HepG2 (cell line): ENCODE measurements around the gene FGFBP1. TPM values are rescaled to one million over a fixed set of nuclear protein-coding genes. Genes with fewer than 3 reads are reported as not detected.

Source experiments
- ATAC-seq: fragments of 200-7000 bp; cut with Tn5 transposase; 3 replicates; pipeline ENCODE4 v1.9.1; 2020; ENCODE audit warnings: mild to moderate bottlenecking, moderate library complexity
- BruUV-seq: library from RNA; stranded (reverse); fragments of 400-500 nt; replicated peaks from 2 replicates; lab custom pipeline; 2021; lab: Mats Ljungman, UMichigan
- CTCF ChIA-PET: fragments of 300-600 bp; formaldehyde crosslinking; extraction: SDS; loops from one replicate; lab custom pipeline; 2021; ENCODE audit warnings: low total read pairs, inconsistent platforms, low intra/inter-chr PET ratio; lab: Yijun Ruan, JAX
- POLR2A ChIA-PET: fragments of 350-600 bp; sonication (Branson Sonifier 250); formaldehyde crosslinking; loops from one replicate; lab custom pipeline; 2020; ENCODE audit warnings: antibody characterized with exemption, inconsistent platforms; lab: Yijun Ruan, JAX
- DNase-seq: peaks from one replicate; pipeline ENCODE4 v3.0.0-alpha.2; 2015; ENCODE audit warnings: low spot score
- FAIRE-seq: peaks from 3 replicates; lab custom pipeline; 2011; peaks lifted over from hg19 to GRCh38; lab: Jason Lieb, UNC
- H2AFZ ChIP-seq: one replicate; pipeline ENCODE4 v1.6.1; 2011; ENCODE audit warnings: low read length, inconsistent platforms
- H3K27ac ChIP-seq: fragments of 300-600 bp; 3 replicates; pipeline ENCODE4 v1.8.0; 2011; ENCODE audit warnings: mixed run types, mild to moderate bottlenecking, mixed read lengths, low read length, inconsistent platforms; ENCODE audit not compliant: insufficient read depth; ENCODE audit errors: extremely low read length
- H3K27me3 ChIP-seq, 2 experiments: fragments of 200-600 bp in 1 of 2; 2 replicates in 1 of 2; 3 replicates in 1 of 2; pipeline versions ENCODE4 v1.6.0 to v1.8.0; 2011; ENCODE audit warnings: low read length in 2 of 2, mild to moderate bottlenecking in 2 of 2, moderate library complexity in 2 of 2, inconsistent platforms in 1 of 2; ENCODE audit not compliant: insufficient read depth in 2 of 2, control insufficient read depth in 1 of 2
- H3K36me3 ChIP-seq, 2 experiments: fragments of 200-600 bp in 1 of 2; replicated peaks in 1 of 2; 2 replicates in 1 of 2; 3 replicates in 1 of 2; pipeline versions ENCODE4 v1.5.1 to v1.8.0; 2011; ENCODE audit warnings: low read length in 2 of 2, inconsistent platforms in 1 of 2; ENCODE audit not compliant: insufficient read depth in 2 of 2, control insufficient read depth in 1 of 2
- H3K4me1 ChIP-seq: 2 replicates; pipeline ENCODE4 v1.5.1; 2012; ENCODE audit warnings: low read length, inconsistent platforms; ENCODE audit not compliant: insufficient read depth
- H3K4me2 ChIP-seq: 2 replicates; pipeline ENCODE4 v1.6.0; 2011; ENCODE audit warnings: low read depth, low read length, inconsistent platforms
- H3K4me3 ChIP-seq, 3 experiments: fragments of 200-600 bp in 1 of 3; sonication (generic), shearing (Covaris generic) in 1 of 3; replicated peaks in 1 of 3; 2 replicates each; pipeline ENCODE4 v1.5.1; 2011 to 2016; ENCODE audit warnings: low read length in 3 of 3, inconsistent platforms in 2 of 3, low read depth in 2 of 3, mild to moderate bottlenecking in 2 of 3, control low read depth in 1 of 3, mixed read lengths in 1 of 3; ENCODE audit not compliant: insufficient read depth in 1 of 3
- H3K79me2 ChIP-seq: one replicate; pipeline ENCODE4 v1.6.1; 2011; ENCODE audit warnings: low read length, inconsistent platforms; ENCODE audit not compliant: insufficient read depth
- H3K9ac ChIP-seq: 2 replicates; pipeline ENCODE4 v1.6.0; 2011; ENCODE audit warnings: mild to moderate bottlenecking, low read depth, low read length, inconsistent platforms; ENCODE audit not compliant: insufficient read depth
- H3K9me3 ChIP-seq: 2 replicates; pipeline ENCODE4 v1.5.1; 2012; ENCODE audit warnings: mild to moderate bottlenecking, low read length
- H4K20me1 ChIP-seq: 2 replicates; pipeline ENCODE4 v1.6.0; 2011; ENCODE audit warnings: inconsistent platforms, mild to moderate bottlenecking, low read length, moderate library complexity; ENCODE audit not compliant: insufficient read depth
- DR1 ChIP-seq: sonication (generic); formaldehyde crosslinking; IDR thresholded peaks from 2 replicates; pipeline ENCODE4 v1.8.0; 2021; ENCODE audit warnings: mild to moderate bottlenecking, missing genetic modification reagents, inconsistent platforms
- FLYWCH1 ChIP-seq: sonication (generic); formaldehyde crosslinking; IDR thresholded peaks from 2 replicates; pipeline ENCODE4 v1.8.1; 2023; ENCODE audit warnings: mild to moderate bottlenecking, missing genetic modification reagents
- KAT2B ChIP-seq: fragments of 150-350 bp; IDR thresholded peaks from 2 replicates; pipeline ENCODE4 v1.6.1; 2014; ENCODE audit warnings: low read depth, low read length, borderline replicate concordance
- LCORL ChIP-seq, 2 experiments: fragments of 450-650 bp in 1 of 2; sonication (generic) in 1 of 2; formaldehyde crosslinking in 1 of 2; IDR thresholded peaks; 2 replicates each; pipeline versions ENCODE4 v1.5.0 to v1.6.1; 2017 to 2020; ENCODE audit warnings: antibody characterized with exemption in 1 of 2, missing genetic modification reagents in 1 of 2
- MBD4 ChIP-seq: IDR thresholded peaks from 2 replicates; pipeline ENCODE4 v1.6.1; 2012; ENCODE audit warnings: low read length, inconsistent platforms, borderline replicate concordance
- MTF2 ChIP-seq: sonication (generic); formaldehyde crosslinking; IDR thresholded peaks from 2 replicates; pipeline ENCODE4 v1.5.0; 2020; ENCODE audit warnings: missing genetic modification reagents, borderline replicate concordance
- MXD4 ChIP-seq: IDR thresholded peaks from 2 replicates; pipeline ENCODE4 v1.6.1; 2016; ENCODE audit warnings: mild to moderate bottlenecking, missing biosample characterization, missing genetic modification reagents
- ONECUT2 ChIP-seq: sonication (generic); formaldehyde crosslinking; IDR thresholded peaks from 2 replicates; pipeline ENCODE4 v1.4.0; 2020; ENCODE audit warnings: missing genetic modification reagents
- PRMT3 ChIP-seq: sonication (generic); formaldehyde crosslinking; IDR thresholded peaks from 2 replicates; pipeline ENCODE4 v1.8.1; 2022; ENCODE audit warnings: low read depth, mild to moderate bottlenecking, moderate library complexity, missing genetic modification reagents, borderline replicate concordance
- RELA ChIP-seq: sonication (generic); formaldehyde crosslinking; IDR thresholded peaks from 2 replicates; pipeline ENCODE4 v1.4.0; 2020; ENCODE audit warnings: missing genetic modification reagents
- ZNF17 ChIP-seq: sonication (generic); formaldehyde crosslinking; IDR thresholded peaks from 2 replicates; pipeline ENCODE4 v1.5.0; 2020; ENCODE audit warnings: mild to moderate bottlenecking, missing genetic modification reagents
- ZNF292 ChIP-seq: sonication (generic); formaldehyde crosslinking; IDR thresholded peaks from 2 replicates; pipeline ENCODE4 v1.8.1; 2022; ENCODE audit warnings: mild to moderate bottlenecking, low read depth, missing genetic modification reagents, borderline replicate concordance
- ZNF431 ChIP-seq: sonication (generic); formaldehyde crosslinking; IDR thresholded peaks from 2 replicates; pipeline ENCODE4 v1.9.0; 2022; ENCODE audit warnings: missing genetic modification reagents, low read depth, mild to moderate bottlenecking, borderline replicate concordance
- WGBS: methylation state at CpG from one replicate; pipeline ENCODE4 v1.1.6; 2017; ENCODE audit warnings: low lambda C conversion rate; 5-methylcytosine and 5-hydroxymethylcytosine counted together
- in situ Hi-C: cut with HindIII; loops from 2 replicates; pipeline ENCODE4 v1.10.0; 2017; ENCODE audit warnings: low pct_unique_long_range_greater_than_20kb; ENCODE audit not compliant: extremely low pct_ligation_motif_present
- intact Hi-C: fragments of 100-400 bp; cut with micrococcal nuclease; formaldehyde crosslinking; loops from one replicate; pipeline ENCODE4 v1.10.0; 2022; ENCODE audit not compliant: unreplicated experiment
- polyA plus RNA-seq, 8 experiments: library from polyadenylated mRNA; depleted of rRNA in 3 of 8; stranded (reverse) in 7 of 8; unstranded in 1 of 8; fragments of >200 nt; fragmentation: Illumina TruSeq in 4 of 8; extraction: Trizol in 4 of 8; gene quantifications; 2 replicates each; pipeline versions ENCODE4 v1.2.1 to v1.2.3, GENCODE V29; 2011 to 2016; ENCODE audit warnings: low read depth in 4 of 8, missing spikeins in 1 of 8, mixed read lengths in 1 of 8; ENCODE audit not compliant: insufficient read depth in 1 of 8
- total RNA-seq, 5 experiments: library from RNA; depleted of rRNA; stranded (reverse); fragments of >200 nt; fragmentation: Illumina TruSeq; extraction: Trizol; gene quantifications; 2 replicates each; pipeline ENCODE4 v1.2.3, GENCODE V29; 2016; ENCODE audit warnings: low read depth in 1 of 5
- TF ChIP-seq, protein P1 (sequence below): sonication (generic); formaldehyde crosslinking; IDR thresholded peaks from 2 replicates; pipeline ENCODE4 v1.4.0; 2020; ENCODE audit warnings: low read depth, mild to moderate bottlenecking, missing genetic modification reagents
- TF ChIP-seq, protein P2 (sequence below): fragments of 450-650 bp; IDR thresholded peaks from 2 replicates; pipeline ENCODE4 v1.6.1; 2016
- TF ChIP-seq, protein P3 (sequence below): sonication (generic); formaldehyde crosslinking; IDR thresholded peaks from 2 replicates; pipeline ENCODE4 v1.8.0; 2022; ENCODE audit warnings: mild to moderate bottlenecking, missing genetic modification reagents, borderline replicate concordance
- TF ChIP-seq, protein P4 (sequence below): sonication (generic); formaldehyde crosslinking; IDR thresholded peaks from 2 replicates; pipeline ENCODE4 v1.8.1; 2023; ENCODE audit warnings: mild to moderate bottlenecking, missing genetic modification reagents

Gene FGFBP1
- total and polyA plus RNA-seq, 2 of the 13 experiments (the other 11 are each of a cell fraction or from before 2014, with no cell fraction given): not detected

DNA sequence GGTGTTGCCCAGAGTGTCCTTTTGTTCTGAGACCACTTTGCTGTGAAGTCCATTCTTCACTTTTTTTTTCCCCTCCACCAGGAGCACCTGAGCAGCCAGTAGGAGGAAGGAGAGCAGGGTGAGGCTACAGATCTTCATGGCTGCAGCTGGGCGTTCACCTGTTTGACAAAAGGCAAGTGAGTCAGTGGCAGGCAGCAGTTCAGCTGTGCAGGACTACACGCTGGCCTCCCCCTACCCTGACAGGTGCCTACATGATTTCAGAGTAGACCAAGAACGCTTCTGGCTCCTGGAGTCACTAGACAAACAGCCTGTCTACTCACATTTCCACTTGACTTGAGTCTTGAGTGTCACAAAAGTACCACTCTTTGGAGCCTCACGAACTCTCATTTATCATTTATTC is 2.0 kb downstream of the FGFBP1 start:
- CTCF ChIA-PET: no interaction called here
- Histone ChIP-seq H2AFZ (no peak overlapping the region), H3K4me3 (no peak overlapping the region)
- no TSS peak for BruUV-seq
- no peak for TF ChIP-seq MXD4 (CRISPR knock-in tag)
- TF ChIP-seq, protein P1, sequence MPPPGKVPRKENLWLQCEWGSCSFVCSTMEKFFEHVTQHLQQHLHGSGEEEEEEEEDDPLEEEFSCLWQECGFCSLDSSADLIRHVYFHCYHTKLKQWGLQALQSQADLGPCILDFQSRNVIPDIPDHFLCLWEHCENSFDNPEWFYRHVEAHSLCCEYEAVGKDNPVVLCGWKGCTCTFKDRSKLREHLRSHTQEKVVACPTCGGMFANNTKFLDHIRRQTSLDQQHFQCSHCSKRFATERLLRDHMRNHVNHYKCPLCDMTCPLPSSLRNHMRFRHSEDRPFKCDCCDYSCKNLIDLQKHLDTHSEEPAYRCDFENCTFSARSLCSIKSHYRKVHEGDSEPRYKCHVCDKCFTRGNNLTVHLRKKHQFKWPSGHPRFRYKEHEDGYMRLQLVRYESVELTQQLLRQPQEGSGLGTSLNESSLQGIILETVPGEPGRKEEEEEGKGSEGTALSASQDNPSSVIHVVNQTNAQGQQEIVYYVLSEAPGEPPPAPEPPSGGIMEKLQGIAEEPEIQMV (CRISPR knock-in tag): no peak
- no peak for TF ChIP-seq MBD4
- TF ChIP-seq ONECUT2: no peak
- no peak for TF ChIP-seq PRMT3 (CRISPR knock-in tag)
- no peak for TF ChIP-seq KAT2B
- no peak for TF ChIP-seq ZNF431 (CRISPR knock-in tag)
- TF ChIP-seq MTF2 (CRISPR knock-in tag): no peak
- TF ChIP-seq RELA (CRISPR knock-in tag): no peak
- TF ChIP-seq DR1: no peak
- TF ChIP-seq FLYWCH1 (CRISPR knock-in tag): no peak
- TF ChIP-seq ZNF17: no peak
- TF ChIP-seq ZNF292 (CRISPR knock-in tag): no peak
- no peak for TF ChIP-seq LCORL (IDR thresholded peaks at IDR 0.05)
- TF ChIP-seq LCORL (CRISPR knock-in tag; IDR thresholded peaks at IDR 0.05): no peak
- TF ChIP-seq, protein P2, sequence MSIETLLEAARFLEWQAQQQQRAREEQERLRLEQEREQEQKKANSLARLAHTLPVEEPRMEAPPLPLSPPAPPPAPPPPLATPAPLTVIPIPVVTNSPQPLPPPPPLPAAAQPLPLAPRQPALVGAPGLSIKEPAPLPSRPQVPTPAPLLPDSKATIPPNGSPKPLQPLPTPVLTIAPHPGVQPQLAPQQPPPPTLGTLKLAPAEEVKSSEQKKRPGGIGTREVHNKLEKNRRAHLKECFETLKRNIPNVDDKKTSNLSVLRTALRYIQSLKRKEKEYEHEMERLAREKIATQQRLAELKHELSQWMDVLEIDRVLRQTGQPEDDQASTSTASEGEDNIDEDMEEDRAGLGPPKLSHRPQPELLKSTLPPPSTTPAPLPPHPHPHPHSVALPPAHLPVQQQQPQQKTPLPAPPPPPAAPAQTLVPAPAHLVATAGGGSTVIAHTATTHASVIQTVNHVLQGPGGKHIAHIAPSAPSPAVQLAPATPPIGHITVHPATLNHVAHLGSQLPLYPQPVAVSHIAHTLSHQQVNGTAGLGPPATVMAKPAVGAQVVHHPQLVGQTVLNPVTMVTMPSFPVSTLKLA: no peak
- TF ChIP-seq, protein P3, sequence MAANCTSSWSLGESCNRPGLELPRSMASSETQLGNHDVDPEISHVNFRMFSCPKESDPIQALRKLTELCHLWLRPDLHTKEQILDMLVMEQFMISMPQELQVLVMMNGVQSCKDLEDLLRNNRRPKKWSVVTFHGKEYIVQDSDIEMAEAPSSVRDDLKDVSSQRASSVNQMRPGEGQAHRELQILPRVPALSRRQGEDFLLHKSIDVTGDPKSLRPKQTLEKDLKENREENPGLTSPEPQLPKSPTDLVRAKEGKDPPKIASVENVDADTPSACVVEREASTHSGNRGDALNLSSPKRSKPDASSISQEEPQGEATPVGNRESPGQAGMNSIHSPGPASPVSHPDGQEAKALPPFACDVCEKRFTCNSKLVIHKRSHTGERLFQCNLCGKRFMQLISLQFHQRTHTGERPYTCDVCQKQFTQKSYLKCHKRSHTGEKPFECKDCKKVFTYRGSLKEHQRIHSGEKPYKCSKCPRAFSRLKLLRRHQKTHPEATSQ (CRISPR knock-in tag): no peak
- TF ChIP-seq, protein P4, sequence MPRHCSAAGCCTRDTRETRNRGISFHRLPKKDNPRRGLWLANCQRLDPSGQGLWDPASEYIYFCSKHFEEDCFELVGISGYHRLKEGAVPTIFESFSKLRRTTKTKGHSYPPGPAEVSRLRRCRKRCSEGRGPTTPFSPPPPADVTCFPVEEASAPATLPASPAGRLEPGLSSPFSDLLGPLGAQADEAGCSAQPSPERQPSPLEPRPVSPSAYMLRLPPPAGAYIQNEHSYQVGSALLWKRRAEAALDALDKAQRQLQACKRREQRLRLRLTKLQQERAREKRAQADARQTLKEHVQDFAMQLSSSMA (CRISPR knock-in tag): no peak
- TF ChIP-seq, all 625 proteins: peak for 0
- Histone ChIP-seq H3K27ac (no peak overlapping the region), H3K4me2 (no peak overlapping the region), H3K36me3 (no peaks in the 10 kb centered on the region), H3K79me2 (no peaks in the 10 kb centered on the region), H3K4me1 (no peaks in the 10 kb centered on the region), H3K9me3 (no peaks in the 10 kb centered on the region), H3K9ac (no peak overlapping the region), H3K27me3 (peaks cover 2 to 16% of the 10 kb centered on the region in 2 experiments; a peak in 3 of 5 replicates), H4K20me1 (no peaks in the 10 kb centered on the region)
- FAIRE-seq (no peak), ATAC-seq (no peak), DNase-seq (no peak)
- in situ Hi-C loops: no loop called here
- intact Hi-C loops: no loop called here
- POLR2A ChIA-PET: no interaction called here
- WGBS: 4% methylated on average over 4 of the region's 4 CpGs
